Measurements from ENCODE around the gene RAD23A.

DNA sequence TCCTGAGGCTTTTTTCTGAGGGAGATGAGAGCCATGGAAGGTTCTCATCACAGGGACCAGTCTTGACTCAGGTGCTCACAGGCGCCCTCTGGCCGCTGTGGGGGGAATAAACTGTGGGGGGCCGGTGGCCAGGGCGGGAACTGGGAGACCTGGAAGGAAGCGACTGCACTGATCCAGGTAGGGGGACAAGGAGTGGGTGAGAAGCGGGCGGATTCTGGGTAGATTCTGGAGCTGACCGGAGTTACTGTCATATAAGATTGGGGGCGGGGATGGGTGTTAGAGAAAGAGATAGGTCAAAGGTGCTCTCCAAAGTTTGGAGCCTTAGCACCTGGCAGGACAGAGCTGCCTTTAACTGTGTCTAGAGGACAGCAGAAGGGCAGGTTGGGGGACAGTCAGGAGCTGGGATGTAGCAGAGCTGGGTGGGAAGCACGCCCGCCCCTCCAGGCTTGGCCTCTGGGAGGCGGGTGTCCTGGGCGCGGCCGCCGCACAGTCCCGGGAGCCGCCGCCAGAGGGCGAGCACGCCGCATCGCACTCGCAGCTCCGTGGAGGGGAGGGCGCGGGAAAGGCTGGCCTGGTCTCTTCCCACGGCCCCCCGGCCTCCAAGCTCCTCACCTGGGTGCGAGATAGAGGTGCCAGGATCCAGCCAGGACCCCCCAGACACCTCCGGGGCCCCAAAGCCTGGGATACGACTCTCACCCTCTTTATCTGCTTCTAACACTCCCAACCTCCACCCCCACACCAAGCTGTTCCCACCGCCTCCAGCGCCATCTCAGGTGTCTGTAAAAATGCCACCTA, 19.6 kb downstream of the RAD23A start:
- TF ChIP-seq, protein P1, sequence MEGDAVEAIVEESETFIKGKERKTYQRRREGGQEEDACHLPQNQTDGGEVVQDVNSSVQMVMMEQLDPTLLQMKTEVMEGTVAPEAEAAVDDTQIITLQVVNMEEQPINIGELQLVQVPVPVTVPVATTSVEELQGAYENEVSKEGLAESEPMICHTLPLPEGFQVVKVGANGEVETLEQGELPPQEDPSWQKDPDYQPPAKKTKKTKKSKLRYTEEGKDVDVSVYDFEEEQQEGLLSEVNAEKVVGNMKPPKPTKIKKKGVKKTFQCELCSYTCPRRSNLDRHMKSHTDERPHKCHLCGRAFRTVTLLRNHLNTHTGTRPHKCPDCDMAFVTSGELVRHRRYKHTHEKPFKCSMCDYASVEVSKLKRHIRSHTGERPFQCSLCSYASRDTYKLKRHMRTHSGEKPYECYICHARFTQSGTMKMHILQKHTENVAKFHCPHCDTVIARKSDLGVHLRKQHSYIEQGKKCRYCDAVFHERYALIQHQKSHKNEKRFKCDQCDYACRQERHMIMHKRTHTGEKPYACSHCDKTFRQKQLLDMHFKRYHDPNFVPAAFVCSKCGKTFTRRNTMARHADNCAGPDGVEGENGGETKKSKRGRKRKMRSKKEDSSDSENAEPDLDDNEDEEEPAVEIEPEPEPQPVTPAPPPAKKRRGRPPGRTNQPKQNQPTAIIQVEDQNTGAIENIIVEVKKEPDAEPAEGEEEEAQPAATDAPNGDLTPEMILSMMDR (IDR thresholded peaks at IDR 0.05; ENCODE audit: insufficient read depth, low read depth, low read length), result peak; percentile 42
- no peak for TF ChIP-seq EZH2 (IDR thresholded peaks at IDR 0.05; ENCODE audit: insufficient read depth, low read length)

All from astrocyte (in vitro differentiated cells and primary cell).